ENCODE data around the gene IMPACT.

The IMPACT gene

GRCh38 chr18:24499814-24500213 lies 73.3 kb downstream of the IMPACT start:
- H3K4me3 ChIP-seq: no peak overlapping the region
- no peak for DNase-seq (ENCODE audit: low spot score)
- TF ChIP-seq, protein P1, sequence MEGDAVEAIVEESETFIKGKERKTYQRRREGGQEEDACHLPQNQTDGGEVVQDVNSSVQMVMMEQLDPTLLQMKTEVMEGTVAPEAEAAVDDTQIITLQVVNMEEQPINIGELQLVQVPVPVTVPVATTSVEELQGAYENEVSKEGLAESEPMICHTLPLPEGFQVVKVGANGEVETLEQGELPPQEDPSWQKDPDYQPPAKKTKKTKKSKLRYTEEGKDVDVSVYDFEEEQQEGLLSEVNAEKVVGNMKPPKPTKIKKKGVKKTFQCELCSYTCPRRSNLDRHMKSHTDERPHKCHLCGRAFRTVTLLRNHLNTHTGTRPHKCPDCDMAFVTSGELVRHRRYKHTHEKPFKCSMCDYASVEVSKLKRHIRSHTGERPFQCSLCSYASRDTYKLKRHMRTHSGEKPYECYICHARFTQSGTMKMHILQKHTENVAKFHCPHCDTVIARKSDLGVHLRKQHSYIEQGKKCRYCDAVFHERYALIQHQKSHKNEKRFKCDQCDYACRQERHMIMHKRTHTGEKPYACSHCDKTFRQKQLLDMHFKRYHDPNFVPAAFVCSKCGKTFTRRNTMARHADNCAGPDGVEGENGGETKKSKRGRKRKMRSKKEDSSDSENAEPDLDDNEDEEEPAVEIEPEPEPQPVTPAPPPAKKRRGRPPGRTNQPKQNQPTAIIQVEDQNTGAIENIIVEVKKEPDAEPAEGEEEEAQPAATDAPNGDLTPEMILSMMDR (IDR thresholded peaks at IDR 0.05): no peak
- no peak overlapping the region for H3K27ac ChIP-seq

GRCh38 chr18:24500217-24500616 lies 73.7 kb downstream of the IMPACT start:
- DNase-seq (ENCODE audit: low spot score): peak; percentile 33
- no peak overlapping the region for H3K27ac ChIP-seq
- TF ChIP-seq, protein P1 (IDR thresholded peaks at IDR 0.05): no peak
- no peak overlapping the region for H3K4me3 ChIP-seq

DNA sequence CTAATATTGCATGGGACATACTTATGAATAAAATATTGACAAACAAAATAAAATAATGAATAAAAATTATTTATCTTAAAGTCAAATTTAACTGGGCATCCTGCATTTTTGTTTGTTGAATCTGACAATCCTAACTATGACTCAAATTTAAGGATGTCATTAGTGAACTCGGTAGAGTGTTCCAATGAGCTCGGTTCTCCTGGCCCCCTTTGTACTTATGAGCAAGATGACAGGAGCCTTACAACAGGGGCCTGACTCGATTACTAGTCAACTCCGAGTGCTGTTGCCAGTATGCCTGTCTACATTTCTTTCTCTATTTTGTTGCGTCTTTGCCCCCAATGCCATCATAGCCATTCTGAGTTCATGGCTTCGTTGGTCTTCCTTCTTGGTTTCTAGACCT lies 74.3 kb downstream of the IMPACT start:
- H3K4me3 ChIP-seq: no peak overlapping the region
- DNase-seq (ENCODE audit: low spot score): no peak
- TF ChIP-seq, protein P1 (IDR thresholded peaks at IDR 0.05): no peak
- no peak overlapping the region for H3K27ac ChIP-seq

- H3K4me3 ChIP-seq: no peak overlapping the region
- peak; percentile 16 for DNase-seq (ENCODE audit: low spot score)
- no peak overlapping the region for H3K27ac ChIP-seq
- TF ChIP-seq, protein P1 (IDR thresholded peaks at IDR 0.05): no peak
Observed at GRCh38 chr18:24502667-24503523, 76.4 kb downstream of the IMPACT start.

Measured in coronary artery (tissue), 2 donors.